SH-SY5Y (cell line): ENCODE results near the gene TACR1.

Experiments
- GATA2 ChIP-seq: IDR thresholded peaks from 2 replicates; pipeline ENCODE4 v1.6.1; 2011; ENCODE audit warnings: mild to moderate bottlenecking, low read depth, low read length
- GATA3 ChIP-seq: IDR thresholded peaks from 2 replicates; pipeline ENCODE4 v1.6.1; 2011; ENCODE audit warnings: low read depth, mild to moderate bottlenecking, low read length, moderate library complexity

- no peak for TF ChIP-seq GATA2
- no peak for TF ChIP-seq GATA3
Observed at GRCh38 chr2:75099521-75099922, 99.8 kb downstream of the TACR1 start.
